HepG2 (cell line): ENCODE data around the gene QTRT2. TPM values are rescaled to one million over a fixed set of nuclear protein-coding genes. Genes with fewer than 3 reads are reported as not detected.

Source experiments
- ATAC-seq: fragments of 200-7000 bp; cut with Tn5 transposase; 3 replicates; pipeline ENCODE4 v1.9.1; 2020; ENCODE audit warnings: mild to moderate bottlenecking, moderate library complexity
- BruUV-seq: library from RNA; stranded (reverse); fragments of 400-500 nt; replicated peaks from 2 replicates; lab custom pipeline; 2021; lab: Mats Ljungman, UMichigan
- CTCF ChIA-PET: fragments of 300-600 bp; formaldehyde crosslinking; extraction: SDS; loops from one replicate; lab custom pipeline; 2021; ENCODE audit warnings: low total read pairs, inconsistent platforms, low intra/inter-chr PET ratio; lab: Yijun Ruan, JAX
- POLR2A ChIA-PET: fragments of 350-600 bp; sonication (Branson Sonifier 250); formaldehyde crosslinking; loops from one replicate; lab custom pipeline; 2020; ENCODE audit warnings: antibody characterized with exemption, inconsistent platforms; lab: Yijun Ruan, JAX
- DNase-seq: peaks from one replicate; pipeline ENCODE4 v3.0.0-alpha.2; 2015; ENCODE audit warnings: low spot score
- FAIRE-seq: peaks from 3 replicates; lab custom pipeline; 2011; peaks lifted over from hg19 to GRCh38; lab: Jason Lieb, UNC
- H2AFZ ChIP-seq: one replicate; pipeline ENCODE4 v1.6.1; 2011; ENCODE audit warnings: low read length, inconsistent platforms
- H3K27ac ChIP-seq: fragments of 300-600 bp; 3 replicates; pipeline ENCODE4 v1.8.0; 2011; ENCODE audit warnings: mixed run types, mild to moderate bottlenecking, mixed read lengths, low read length, inconsistent platforms; ENCODE audit not compliant: insufficient read depth; ENCODE audit errors: extremely low read length
- H3K27me3 ChIP-seq, 2 experiments: fragments of 200-600 bp in 1 of 2; 2 replicates in 1 of 2; 3 replicates in 1 of 2; pipeline versions ENCODE4 v1.6.0 to v1.8.0; 2011; ENCODE audit warnings: low read length in 2 of 2, mild to moderate bottlenecking in 2 of 2, moderate library complexity in 2 of 2, inconsistent platforms in 1 of 2; ENCODE audit not compliant: insufficient read depth in 2 of 2, control insufficient read depth in 1 of 2
- H3K36me3 ChIP-seq, 2 experiments: fragments of 200-600 bp in 1 of 2; replicated peaks in 1 of 2; 2 replicates in 1 of 2; 3 replicates in 1 of 2; pipeline versions ENCODE4 v1.5.1 to v1.8.0; 2011; ENCODE audit warnings: low read length in 2 of 2, inconsistent platforms in 1 of 2; ENCODE audit not compliant: insufficient read depth in 2 of 2, control insufficient read depth in 1 of 2
- H3K4me1 ChIP-seq: 2 replicates; pipeline ENCODE4 v1.5.1; 2012; ENCODE audit warnings: low read length, inconsistent platforms; ENCODE audit not compliant: insufficient read depth
- H3K4me2 ChIP-seq: 2 replicates; pipeline ENCODE4 v1.6.0; 2011; ENCODE audit warnings: low read depth, low read length, inconsistent platforms
- H3K4me3 ChIP-seq, 3 experiments: fragments of 200-600 bp in 1 of 3; sonication (generic), shearing (Covaris generic) in 1 of 3; replicated peaks in 1 of 3; 2 replicates each; pipeline ENCODE4 v1.5.1; 2011 to 2016; ENCODE audit warnings: low read length in 3 of 3, inconsistent platforms in 2 of 3, low read depth in 2 of 3, mild to moderate bottlenecking in 2 of 3, control low read depth in 1 of 3, mixed read lengths in 1 of 3; ENCODE audit not compliant: insufficient read depth in 1 of 3
- H3K79me2 ChIP-seq: one replicate; pipeline ENCODE4 v1.6.1; 2011; ENCODE audit warnings: low read length, inconsistent platforms; ENCODE audit not compliant: insufficient read depth
- H3K9ac ChIP-seq: 2 replicates; pipeline ENCODE4 v1.6.0; 2011; ENCODE audit warnings: mild to moderate bottlenecking, low read depth, low read length, inconsistent platforms; ENCODE audit not compliant: insufficient read depth
- H3K9me3 ChIP-seq: 2 replicates; pipeline ENCODE4 v1.5.1; 2012; ENCODE audit warnings: mild to moderate bottlenecking, low read length
- H4K20me1 ChIP-seq: 2 replicates; pipeline ENCODE4 v1.6.0; 2011; ENCODE audit warnings: inconsistent platforms, mild to moderate bottlenecking, low read length, moderate library complexity; ENCODE audit not compliant: insufficient read depth
- CEBPB ChIP-seq: IDR thresholded peaks from 2 replicates; pipeline ENCODE4 v1.6.1; 2011; ENCODE audit warnings: low read depth, low read length, improper control_type of control experiment, borderline replicate concordance
- CHD4 ChIP-seq: fragments of 200-600 bp; sonication (generic); IDR thresholded peaks from 2 replicates; pipeline ENCODE4 v1.7.0; 2017; ENCODE audit warnings: mild to moderate bottlenecking, low read length, borderline replicate concordance
- GABPB1 ChIP-seq: IDR thresholded peaks from 2 replicates; pipeline ENCODE4 v1.6.1; 2016; ENCODE audit warnings: mild to moderate bottlenecking, missing genetic modification reagents, moderate library complexity, missing compliant biosample characterization
- KDM4B ChIP-seq: sonication (generic); formaldehyde crosslinking; IDR thresholded peaks from 2 replicates; pipeline ENCODE4 v1.4.0; 2020; ENCODE audit warnings: missing genetic modification reagents
- KDM6A ChIP-seq: IDR thresholded peaks from 2 replicates; pipeline ENCODE4 v1.6.1; 2016; ENCODE audit warnings: low read depth
- KLF12 ChIP-seq: sonication (generic); formaldehyde crosslinking; IDR thresholded peaks from 2 replicates; pipeline ENCODE4 v1.4.0; 2020; ENCODE audit warnings: missing genetic modification reagents, borderline replicate concordance
- MYNN ChIP-seq: sonication (generic); formaldehyde crosslinking; IDR thresholded peaks from 2 replicates; pipeline ENCODE4 v1.4.0; 2020; ENCODE audit warnings: mild to moderate bottlenecking, low read depth, missing genetic modification reagents
- NFE2L1 ChIP-seq: sonication (generic); formaldehyde crosslinking; IDR thresholded peaks from 2 replicates; pipeline ENCODE4 v1.4.0; 2020; ENCODE audit warnings: missing genetic modification reagents, mild to moderate bottlenecking, borderline replicate concordance
- RCOR2 ChIP-seq: IDR thresholded peaks from 2 replicates; pipeline ENCODE4 v1.6.1; 2016; ENCODE audit warnings: missing biosample characterization, missing genetic modification reagents
- REPIN1 ChIP-seq: sonication (generic); formaldehyde crosslinking; IDR thresholded peaks from 2 replicates; pipeline ENCODE4 v1.8.0; 2022; ENCODE audit warnings: missing genetic modification reagents, low read depth, mild to moderate bottlenecking, borderline replicate concordance
- ZKSCAN8 ChIP-seq: IDR thresholded peaks from 2 replicates; pipeline ENCODE4 v1.6.1; 2016; ENCODE audit warnings: borderline replicate concordance, missing genetic modification reagents, missing compliant biosample characterization
- ZNF12 ChIP-seq: sonication (generic); formaldehyde crosslinking; IDR thresholded peaks from 2 replicates; pipeline ENCODE4 v1.5.0; 2020; ENCODE audit warnings: missing genetic modification reagents
- ZNF75D ChIP-seq: sonication (generic); formaldehyde crosslinking; IDR thresholded peaks from 2 replicates; pipeline ENCODE4 v1.8.1; 2023; ENCODE audit warnings: missing genetic modification reagents, mild to moderate bottlenecking, borderline replicate concordance
- WGBS: methylation state at CpG from one replicate; pipeline ENCODE4 v1.1.6; 2017; ENCODE audit warnings: low lambda C conversion rate; 5-methylcytosine and 5-hydroxymethylcytosine counted together
- in situ Hi-C: cut with HindIII; loops from 2 replicates; pipeline ENCODE4 v1.10.0; 2017; ENCODE audit warnings: low pct_unique_long_range_greater_than_20kb; ENCODE audit not compliant: extremely low pct_ligation_motif_present
- intact Hi-C: fragments of 100-400 bp; cut with micrococcal nuclease; formaldehyde crosslinking; loops from one replicate; pipeline ENCODE4 v1.10.0; 2022; ENCODE audit not compliant: unreplicated experiment
- polyA plus RNA-seq, 8 experiments: library from polyadenylated mRNA; depleted of rRNA in 3 of 8; stranded (reverse) in 7 of 8; unstranded in 1 of 8; fragments of >200 nt; fragmentation: Illumina TruSeq in 4 of 8; extraction: Trizol in 4 of 8; gene quantifications; 2 replicates each; pipeline versions ENCODE4 v1.2.1 to v1.2.3, GENCODE V29; 2011 to 2016; ENCODE audit warnings: low read depth in 4 of 8, missing spikeins in 1 of 8, mixed read lengths in 1 of 8; ENCODE audit not compliant: insufficient read depth in 1 of 8
- total RNA-seq, 5 experiments: library from RNA; depleted of rRNA; stranded (reverse); fragments of >200 nt; fragmentation: Illumina TruSeq; extraction: Trizol; gene quantifications; 2 replicates each; pipeline ENCODE4 v1.2.3, GENCODE V29; 2016; ENCODE audit warnings: low read depth in 1 of 5
- TF ChIP-seq, protein P1 (sequence below): IDR thresholded peaks from 2 replicates; pipeline ENCODE4 v1.6.1; 2016; ENCODE audit warnings: low read depth, missing genetic modification reagents, missing compliant biosample characterization
- TF ChIP-seq, protein P2 (sequence below): sonication (generic); formaldehyde crosslinking; IDR thresholded peaks from 2 replicates; pipeline ENCODE4 v1.4.0; 2020; ENCODE audit warnings: missing genetic modification reagents
- TF ChIP-seq, protein P3 (sequence below): sonication (generic); formaldehyde crosslinking; IDR thresholded peaks from 2 replicates; pipeline ENCODE4 v1.9.0; 2022; ENCODE audit warnings: missing genetic modification reagents, mild to moderate bottlenecking, borderline replicate concordance
- TF ChIP-seq, protein P4 (sequence below): IDR thresholded peaks from 2 replicates; pipeline ENCODE4 v1.6.1; 2016
- TF ChIP-seq, protein P5 (sequence below): sonication (generic); formaldehyde crosslinking; IDR thresholded peaks from 2 replicates; pipeline ENCODE4 v1.4.0; 2020; ENCODE audit warnings: mild to moderate bottlenecking, missing genetic modification reagents

Gene QTRT2
- total and polyA plus RNA-seq, 2 of the 13 experiments (the other 11 are each of a cell fraction or from before 2014, with no cell fraction given), result 7.1 to 33.4 TPM

DNA sequence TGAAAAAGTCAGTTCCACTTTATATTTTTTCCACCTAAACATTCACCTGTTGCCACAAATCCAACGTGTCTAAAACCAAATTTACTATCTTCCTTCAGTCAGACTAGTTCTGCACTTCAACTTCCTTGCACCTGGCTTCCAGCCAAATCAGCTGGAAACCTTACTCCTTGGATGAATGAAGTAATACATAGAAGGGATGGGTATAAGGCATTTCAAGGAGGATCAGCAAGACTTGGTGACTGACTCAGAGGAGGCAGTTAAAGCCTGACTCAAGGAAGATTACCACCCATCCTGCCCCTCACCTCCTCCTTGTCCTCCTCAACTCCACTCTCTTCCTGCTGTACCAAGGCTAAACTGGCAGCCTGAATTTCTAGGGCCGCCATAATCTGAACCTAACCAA is 37.1 kb downstream of the QTRT2 start:
- no peak for DNase-seq
- no peak overlapping the region for H3K4me3 ChIP-seq
- no peaks in the 10 kb centered on the region for H4K20me1 ChIP-seq
- ChIA-PET CTCF (no interaction called here), POLR2A (no interaction called here)
- H3K79me2 ChIP-seq, result no peaks in the 10 kb centered on the region
- H3K27me3 ChIP-seq, result peaks cover 0 to 17% of the 10 kb centered on the region in 2 experiments; a peak in 3 of 5 replicates
- H3K36me3 ChIP-seq, result no peaks in the 10 kb centered on the region
- FAIRE-seq, result no peak
- no TSS peak for BruUV-seq
- intact Hi-C loops (no loop called here), in situ Hi-C loops (no loop called here)
- H3K9me3 ChIP-seq, result no peaks in the 10 kb centered on the region
- H3K4me2 ChIP-seq, result no peak overlapping the region
- no peak overlapping the region for H2AFZ ChIP-seq
- no peaks in the 10 kb centered on the region for H3K4me1 ChIP-seq
- 45% methylated on average over 2 of the region's 2 CpGs for WGBS
- H3K27ac ChIP-seq, result no peak overlapping the region
- no peak overlapping the region for H3K9ac ChIP-seq
- no peak for ATAC-seq
- TF ChIP-seq KDM6A (CRISPR knock-in tag) (no peak), CEBPB (no peak), KDM4B (no peak), NFE2L1 (no peak), MYNN (CRISPR knock-in tag) (no peak), ZNF75D (CRISPR knock-in tag) (no peak), ZNF12 (no peak), GABPB1 (CRISPR knock-in tag) (no peak), RCOR2 (CRISPR knock-in tag) (no peak), ZKSCAN8 (CRISPR knock-in tag) (no peak), KLF12 (CRISPR knock-in tag) (no peak), REPIN1 (CRISPR knock-in tag) (no peak), CHD4 (no peak)
- TF ChIP-seq, protein P1, sequence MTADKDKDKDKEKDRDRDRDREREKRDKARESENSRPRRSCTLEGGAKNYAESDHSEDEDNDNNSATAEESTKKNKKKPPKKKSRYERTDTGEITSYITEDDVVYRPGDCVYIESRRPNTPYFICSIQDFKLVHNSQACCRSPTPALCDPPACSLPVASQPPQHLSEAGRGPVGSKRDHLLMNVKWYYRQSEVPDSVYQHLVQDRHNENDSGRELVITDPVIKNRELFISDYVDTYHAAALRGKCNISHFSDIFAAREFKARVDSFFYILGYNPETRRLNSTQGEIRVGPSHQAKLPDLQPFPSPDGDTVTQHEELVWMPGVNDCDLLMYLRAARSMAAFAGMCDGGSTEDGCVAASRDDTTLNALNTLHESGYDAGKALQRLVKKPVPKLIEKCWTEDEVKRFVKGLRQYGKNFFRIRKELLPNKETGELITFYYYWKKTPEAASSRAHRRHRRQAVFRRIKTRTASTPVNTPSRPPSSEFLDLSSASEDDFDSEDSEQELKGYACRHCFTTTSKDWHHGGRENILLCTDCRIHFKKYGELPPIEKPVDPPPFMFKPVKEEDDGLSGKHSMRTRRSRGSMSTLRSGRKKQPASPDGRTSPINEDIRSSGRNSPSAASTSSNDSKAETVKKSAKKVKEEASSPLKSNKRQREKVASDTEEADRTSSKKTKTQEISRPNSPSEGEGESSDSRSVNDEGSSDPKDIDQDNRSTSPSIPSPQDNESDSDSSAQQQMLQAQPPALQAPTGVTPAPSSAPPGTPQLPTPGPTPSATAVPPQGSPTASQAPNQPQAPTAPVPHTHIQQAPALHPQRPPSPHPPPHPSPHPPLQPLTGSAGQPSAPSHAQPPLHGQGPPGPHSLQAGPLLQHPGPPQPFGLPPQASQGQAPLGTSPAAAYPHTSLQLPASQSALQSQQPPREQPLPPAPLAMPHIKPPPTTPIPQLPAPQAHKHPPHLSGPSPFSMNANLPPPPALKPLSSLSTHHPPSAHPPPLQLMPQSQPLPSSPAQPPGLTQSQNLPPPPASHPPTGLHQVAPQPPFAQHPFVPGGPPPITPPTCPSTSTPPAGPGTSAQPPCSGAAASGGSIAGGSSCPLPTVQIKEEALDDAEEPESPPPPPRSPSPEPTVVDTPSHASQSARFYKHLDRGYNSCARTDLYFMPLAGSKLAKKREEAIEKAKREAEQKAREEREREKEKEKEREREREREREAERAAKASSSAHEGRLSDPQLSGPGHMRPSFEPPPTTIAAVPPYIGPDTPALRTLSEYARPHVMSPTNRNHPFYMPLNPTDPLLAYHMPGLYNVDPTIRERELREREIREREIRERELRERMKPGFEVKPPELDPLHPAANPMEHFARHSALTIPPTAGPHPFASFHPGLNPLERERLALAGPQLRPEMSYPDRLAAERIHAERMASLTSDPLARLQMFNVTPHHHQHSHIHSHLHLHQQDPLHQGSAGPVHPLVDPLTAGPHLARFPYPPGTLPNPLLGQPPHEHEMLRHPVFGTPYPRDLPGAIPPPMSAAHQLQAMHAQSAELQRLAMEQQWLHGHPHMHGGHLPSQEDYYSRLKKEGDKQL (CRISPR knock-in tag), result no peak
- TF ChIP-seq, protein P2, sequence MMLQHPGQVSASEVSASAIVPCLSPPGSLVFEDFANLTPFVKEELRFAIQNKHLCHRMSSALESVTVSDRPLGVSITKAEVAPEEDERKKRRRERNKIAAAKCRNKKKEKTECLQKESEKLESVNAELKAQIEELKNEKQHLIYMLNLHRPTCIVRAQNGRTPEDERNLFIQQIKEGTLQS (CRISPR knock-in tag), result no peak
- TF ChIP-seq, protein P3, sequence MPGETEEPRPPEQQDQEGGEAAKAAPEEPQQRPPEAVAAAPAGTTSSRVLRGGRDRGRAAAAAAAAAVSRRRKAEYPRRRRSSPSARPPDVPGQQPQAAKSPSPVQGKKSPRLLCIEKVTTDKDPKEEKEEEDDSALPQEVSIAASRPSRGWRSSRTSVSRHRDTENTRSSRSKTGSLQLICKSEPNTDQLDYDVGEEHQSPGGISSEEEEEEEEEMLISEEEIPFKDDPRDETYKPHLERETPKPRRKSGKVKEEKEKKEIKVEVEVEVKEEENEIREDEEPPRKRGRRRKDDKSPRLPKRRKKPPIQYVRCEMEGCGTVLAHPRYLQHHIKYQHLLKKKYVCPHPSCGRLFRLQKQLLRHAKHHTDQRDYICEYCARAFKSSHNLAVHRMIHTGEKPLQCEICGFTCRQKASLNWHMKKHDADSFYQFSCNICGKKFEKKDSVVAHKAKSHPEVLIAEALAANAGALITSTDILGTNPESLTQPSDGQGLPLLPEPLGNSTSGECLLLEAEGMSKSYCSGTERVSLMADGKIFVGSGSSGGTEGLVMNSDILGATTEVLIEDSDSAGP (CRISPR knock-in tag), result no peak
- TF ChIP-seq, protein P4, sequence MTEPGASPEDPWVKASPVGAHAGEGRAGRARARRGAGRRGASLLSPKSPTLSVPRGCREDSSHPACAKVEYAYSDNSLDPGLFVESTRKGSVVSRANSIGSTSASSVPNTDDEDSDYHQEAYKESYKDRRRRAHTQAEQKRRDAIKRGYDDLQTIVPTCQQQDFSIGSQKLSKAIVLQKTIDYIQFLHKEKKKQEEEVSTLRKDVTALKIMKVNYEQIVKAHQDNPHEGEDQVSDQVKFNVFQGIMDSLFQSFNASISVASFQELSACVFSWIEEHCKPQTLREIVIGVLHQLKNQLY, result no peak
- TF ChIP-seq, protein P5, sequence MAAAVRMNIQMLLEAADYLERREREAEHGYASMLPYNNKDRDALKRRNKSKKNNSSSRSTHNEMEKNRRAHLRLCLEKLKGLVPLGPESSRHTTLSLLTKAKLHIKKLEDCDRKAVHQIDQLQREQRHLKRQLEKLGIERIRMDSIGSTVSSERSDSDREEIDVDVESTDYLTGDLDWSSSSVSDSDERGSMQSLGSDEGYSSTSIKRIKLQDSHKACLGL (CRISPR knock-in tag), result no peak
